Frontal cortex (tissue), 4 donors: ENCODE measurements around the gene COL23A1. TPM values are rescaled to one million over a fixed set of nuclear protein-coding genes. Genes with fewer than 3 reads are reported as not detected.

Experiments used
- DNase-seq, 2 donors: peaks; one replicate each; pipeline ENCODE4 v3.0.0; 2012; ENCODE audit warnings: low spot score in 2 of 2
- FAIRE-seq: peaks from 2 replicates; lab custom pipeline; 2012; peaks lifted over from hg19 to GRCh38; lab: Jason Lieb, UNC
- total RNA-seq: library from RNA; depleted of rRNA; stranded (reverse); fragments of >200 nt; gene quantifications from one replicate; pipeline ENCODE4 v1.2.3, GENCODE V29; 2014
- donor health status: control.
- donor health status: control.
- donor health status: control.

Gene COL23A1
- total RNA-seq, 1 donor from 2014 or later, result 0.82 TPM

GRCh38 chr5:178450121-178451028, 139.8 kb downstream of the COL23A1 start:
- FAIRE-seq, result no peak
- no peak for DNase-seq

GRCh38 chr5:178449163-178450070, 140.8 kb downstream of the COL23A1 start:
- DNase-seq (no peak), FAIRE-seq (no peak)

GRCh38 chr5:178445534-178445933, 144.7 kb downstream of the COL23A1 start:
- FAIRE-seq (no peak), DNase-seq (no peak)

- DNase-seq, result no peak
- FAIRE-seq, result no peak
Observed at GRCh38 chr5:178442405-178443257, 147.6 kb downstream of the COL23A1 start.

- FAIRE-seq, result no peak
- no peak for DNase-seq
Observed at GRCh38 chr5:178441486-178442270, 148.5 kb downstream of the COL23A1 start.

GRCh38 chr5:178440181-178440580, 150.0 kb downstream of the COL23A1 start:
- FAIRE-seq (no peak), DNase-seq (no peak)

GRCh38 chr5:178439493-178440180, 150.6 kb downstream of the COL23A1 start:
- DNase-seq (no peak), FAIRE-seq (no peak)

GRCh38 chr5:178438796-178439195, 151.4 kb downstream of the COL23A1 start:
- DNase-seq, result no peak
- no peak for FAIRE-seq

- DNase-seq, result no peak
- FAIRE-seq, result no peak
Observed at GRCh38 chr5:178437386-178438075, 152.7 kb downstream of the COL23A1 start.

- FAIRE-seq, result no peak
Observed at GRCh38 chr5:178436326-178436940, 153.8 kb downstream of the COL23A1 start.

GRCh38 chr5:178435321-178436238, 154.6 kb downstream of the COL23A1 start:
- DNase-seq, result no peak
- no peak for FAIRE-seq

More at GRCh38 chr5:178436326-178436940, 153.8 kb downstream of the COL23A1 start:
- no peak for DNase-seq

- FAIRE-seq (no peak), DNase-seq (peak in 1 of 2 donors; percentile 45)
Observed at GRCh38 chr5:178434851-178435250, 155.3 kb downstream of the COL23A1 start.

- FAIRE-seq (no peak), DNase-seq (no peak)
Observed at GRCh38 chr5:178434016-178434761, 156.0 kb downstream of the COL23A1 start.

GRCh38 chr5:178433273-178433775, 156.9 kb downstream of the COL23A1 start:
- FAIRE-seq (no peak), DNase-seq (no peak)
